ENCODE measurements around the gene GID8.

The GID8 gene

DNA sequence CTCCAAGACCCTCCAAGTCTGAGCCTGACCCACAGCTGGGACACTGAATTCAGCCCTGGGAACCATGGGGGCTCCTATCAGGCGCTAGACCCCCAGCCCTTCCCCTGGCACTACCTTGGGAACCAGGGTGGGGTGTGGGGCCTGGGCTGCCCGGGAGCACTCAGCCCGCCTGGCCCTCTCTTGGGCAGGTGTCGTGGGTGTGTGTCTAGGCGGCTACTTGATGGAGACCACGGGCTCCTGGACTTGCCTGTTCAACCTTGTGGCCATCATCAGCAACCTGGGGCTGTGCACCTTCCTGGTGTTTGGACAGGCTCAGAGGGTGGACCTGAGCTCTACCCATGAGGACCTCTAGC is 29.2 kb downstream of the GID8 start:
- H3K4me3 ChIP-seq (ENCODE audit: low read depth, low read length): no peak overlapping the region
- no peak for DNase-seq (ENCODE audit: low read depth)
- TF ChIP-seq, protein P1, sequence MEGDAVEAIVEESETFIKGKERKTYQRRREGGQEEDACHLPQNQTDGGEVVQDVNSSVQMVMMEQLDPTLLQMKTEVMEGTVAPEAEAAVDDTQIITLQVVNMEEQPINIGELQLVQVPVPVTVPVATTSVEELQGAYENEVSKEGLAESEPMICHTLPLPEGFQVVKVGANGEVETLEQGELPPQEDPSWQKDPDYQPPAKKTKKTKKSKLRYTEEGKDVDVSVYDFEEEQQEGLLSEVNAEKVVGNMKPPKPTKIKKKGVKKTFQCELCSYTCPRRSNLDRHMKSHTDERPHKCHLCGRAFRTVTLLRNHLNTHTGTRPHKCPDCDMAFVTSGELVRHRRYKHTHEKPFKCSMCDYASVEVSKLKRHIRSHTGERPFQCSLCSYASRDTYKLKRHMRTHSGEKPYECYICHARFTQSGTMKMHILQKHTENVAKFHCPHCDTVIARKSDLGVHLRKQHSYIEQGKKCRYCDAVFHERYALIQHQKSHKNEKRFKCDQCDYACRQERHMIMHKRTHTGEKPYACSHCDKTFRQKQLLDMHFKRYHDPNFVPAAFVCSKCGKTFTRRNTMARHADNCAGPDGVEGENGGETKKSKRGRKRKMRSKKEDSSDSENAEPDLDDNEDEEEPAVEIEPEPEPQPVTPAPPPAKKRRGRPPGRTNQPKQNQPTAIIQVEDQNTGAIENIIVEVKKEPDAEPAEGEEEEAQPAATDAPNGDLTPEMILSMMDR (conservative IDR thresholded peaks at IDR 0.05; ENCODE audit: low read depth, low read length): no peak

DNA sequence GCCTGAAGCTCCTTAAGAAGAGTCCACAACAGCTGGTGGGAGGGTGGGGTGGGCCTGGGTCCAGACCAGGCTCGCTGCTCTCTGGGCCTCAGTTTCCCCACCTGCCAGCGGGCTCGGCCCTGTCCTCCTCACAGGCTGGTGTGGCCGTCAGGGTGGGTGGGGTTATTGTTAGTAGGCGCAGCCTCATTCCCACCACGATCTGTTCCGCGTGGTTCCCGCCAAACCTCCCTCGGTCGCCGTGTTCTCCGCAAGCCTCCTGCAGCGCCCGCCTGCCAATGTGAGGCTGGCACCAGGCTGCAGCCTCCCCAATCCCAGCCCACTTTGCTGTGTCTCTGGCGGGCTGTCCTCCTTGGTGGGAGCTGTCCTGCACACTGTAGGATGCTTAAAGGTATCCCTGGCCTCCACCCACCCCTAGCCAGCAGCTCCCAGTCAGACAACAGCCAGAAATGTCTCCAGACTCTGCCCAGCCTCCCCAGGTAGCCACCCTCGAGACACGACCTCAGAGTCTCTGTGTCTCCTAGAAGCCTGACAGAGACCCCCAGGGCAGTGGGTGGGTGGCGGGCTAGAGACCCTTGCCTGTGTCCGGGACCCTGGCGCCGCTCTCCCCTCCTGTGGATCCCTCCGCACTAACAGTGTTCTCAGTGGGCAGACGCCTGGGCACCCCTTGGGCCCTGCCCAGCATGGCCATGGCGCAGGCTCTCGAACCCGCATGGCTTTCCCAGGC is 29.8 kb downstream of the GID8 start:
- no peak overlapping the region for H3K4me3 ChIP-seq (ENCODE audit: low read depth, low read length)
- DNase-seq (ENCODE audit: low read depth): no peak
- TF ChIP-seq, protein P1 (conservative IDR thresholded peaks at IDR 0.05; ENCODE audit: low read depth, low read length): no peak

DNA sequence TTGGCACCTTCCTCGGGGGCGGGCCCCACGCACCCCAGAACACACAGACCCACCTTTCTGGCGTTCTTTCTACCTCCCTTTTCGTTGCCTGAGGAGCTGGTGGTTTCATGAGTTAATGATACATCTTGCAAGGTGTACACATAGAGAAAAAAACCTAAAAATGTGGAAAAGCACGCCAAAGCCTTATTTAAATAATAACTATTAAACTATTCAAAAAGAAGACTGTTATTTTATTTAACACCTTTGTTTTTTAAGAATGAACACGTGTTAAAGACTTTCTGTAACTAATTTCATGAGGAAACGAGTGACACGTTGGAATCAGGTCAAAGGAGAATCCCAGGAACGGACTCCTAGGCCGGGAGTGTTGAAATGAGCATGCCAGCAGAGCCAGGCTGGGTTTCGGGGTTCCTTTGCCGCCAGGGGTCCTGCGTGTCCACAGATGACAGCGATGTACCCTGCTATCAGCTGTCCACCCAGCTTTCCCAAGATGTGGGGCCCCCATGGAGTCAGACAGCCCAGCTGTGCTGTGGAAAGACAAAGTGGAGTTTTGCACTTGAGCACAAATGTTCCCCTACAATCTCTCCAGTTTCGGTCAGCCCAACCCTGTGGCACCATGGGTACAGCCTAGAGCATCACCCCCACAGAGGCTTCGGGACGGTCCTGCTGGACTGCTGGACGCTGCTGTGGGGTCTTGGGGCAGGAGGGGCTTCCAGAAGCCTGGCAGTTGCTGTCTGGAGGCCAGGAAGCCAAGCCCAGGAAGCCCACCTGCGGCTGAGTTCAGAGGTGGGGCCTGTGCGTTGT is 30.6 kb downstream of the GID8 start:
- no peak for DNase-seq (ENCODE audit: low read depth)
- TF ChIP-seq, protein P1 (conservative IDR thresholded peaks at IDR 0.05; ENCODE audit: low read depth, low read length): no peak
- no peak overlapping the region for H3K4me3 ChIP-seq (ENCODE audit: low read depth, low read length)

DNA sequence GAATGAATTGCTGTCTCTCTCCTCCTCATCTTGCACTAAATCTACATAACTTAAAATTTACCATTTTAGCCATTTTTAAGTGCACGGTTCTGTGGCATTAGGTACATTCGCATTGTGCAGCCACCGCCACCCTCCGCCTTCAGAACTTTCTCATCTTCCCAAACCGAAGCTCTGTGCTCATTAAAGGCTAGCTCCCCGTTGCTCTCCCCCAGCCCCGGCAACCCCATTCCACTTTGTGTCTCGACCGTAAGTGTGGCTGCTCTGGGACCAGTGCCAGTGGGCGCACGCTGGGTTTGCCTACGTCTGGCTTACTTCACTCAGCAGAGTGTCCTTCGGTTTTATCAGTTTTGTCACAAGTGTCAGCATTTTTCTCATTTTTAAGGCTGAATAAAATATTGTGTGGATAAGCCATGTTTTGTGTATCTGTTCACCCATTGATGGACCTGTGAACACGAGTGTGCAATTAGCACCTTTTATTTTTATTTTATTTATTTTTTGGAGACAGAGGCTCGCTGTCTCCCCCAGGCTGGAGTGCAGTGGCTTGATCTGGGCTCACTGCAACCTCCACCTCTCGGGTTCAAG is 31.3 kb downstream of the GID8 start:
- H3K4me3 ChIP-seq (ENCODE audit: low read depth, low read length): no peak overlapping the region
- TF ChIP-seq, protein P1 (conservative IDR thresholded peaks at IDR 0.05; ENCODE audit: low read depth, low read length): no peak
- no peak for DNase-seq (ENCODE audit: low read depth)

DNA sequence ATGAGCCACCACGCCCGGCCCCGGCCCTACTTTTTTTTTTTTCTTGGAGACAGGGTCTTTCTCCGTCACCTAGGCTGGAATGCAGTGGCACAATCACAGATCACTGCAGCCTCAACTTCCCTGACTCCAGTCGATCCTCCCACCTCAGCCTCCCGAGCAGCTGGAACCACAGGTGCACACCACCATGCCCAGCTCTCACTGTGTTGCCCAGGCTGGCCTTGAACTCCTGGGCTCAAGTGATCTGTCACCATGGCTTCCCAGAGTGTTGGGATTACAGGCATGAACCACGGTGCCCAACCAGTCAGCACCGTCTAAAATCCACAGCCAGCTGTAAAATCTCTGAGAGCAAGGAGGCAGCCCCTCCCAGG is 32.0 kb downstream of the GID8 start:
- no peak for DNase-seq (ENCODE audit: low read depth)
- TF ChIP-seq, protein P1 (conservative IDR thresholded peaks at IDR 0.05; ENCODE audit: low read depth, low read length): no peak
- no peak overlapping the region for H3K4me3 ChIP-seq (ENCODE audit: low read depth, low read length)

DNA sequence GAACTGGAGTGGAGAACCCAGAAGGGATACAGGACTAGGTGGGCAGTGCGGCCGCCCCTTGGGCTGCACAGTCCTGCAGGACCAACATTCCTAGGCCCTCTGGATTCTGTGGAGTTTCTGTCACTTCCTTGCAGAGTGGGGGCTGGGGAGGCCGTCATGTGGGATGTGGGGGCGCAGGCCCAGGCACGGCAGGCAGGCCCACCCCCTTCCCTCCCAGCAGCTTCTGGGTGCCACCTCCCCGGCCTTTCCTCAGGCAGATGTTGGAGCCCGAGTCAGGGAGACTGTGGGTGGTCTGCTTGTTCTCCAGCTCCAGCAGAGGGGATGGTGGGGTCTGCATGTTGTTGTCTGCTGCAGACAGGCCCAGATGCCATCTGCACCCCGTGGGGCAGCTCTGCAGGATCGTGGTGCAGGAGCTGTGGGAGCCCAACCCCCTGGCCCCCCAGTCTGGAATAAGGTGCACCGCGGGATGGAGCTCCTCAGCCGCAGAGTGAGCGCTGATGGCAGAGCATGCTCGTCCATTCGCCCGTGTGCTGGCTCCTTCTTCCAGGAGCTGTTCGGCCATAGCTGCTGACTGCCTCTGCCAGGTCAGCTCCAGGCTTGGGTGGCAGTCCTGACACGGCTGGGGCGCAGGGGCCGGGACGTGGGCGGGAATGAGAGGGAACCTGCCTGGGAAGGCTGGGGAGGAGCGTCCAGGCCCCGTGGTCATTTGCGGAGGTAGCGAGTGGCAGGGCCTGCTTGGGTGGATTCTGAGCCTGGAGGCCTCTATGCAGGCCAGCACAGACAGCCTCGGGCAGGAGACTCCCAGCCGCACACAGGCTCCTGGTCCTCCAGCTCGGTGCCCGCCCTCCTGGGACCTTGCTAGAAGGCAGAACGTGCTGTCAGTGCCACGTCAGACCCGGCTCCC is 32.6 kb downstream of the GID8 start:
- TF ChIP-seq, protein P1 (conservative IDR thresholded peaks at IDR 0.05; ENCODE audit: low read depth, low read length): no peak
- DNase-seq (ENCODE audit: low read depth): no peak
- no peak overlapping the region for H3K4me3 ChIP-seq (ENCODE audit: low read depth, low read length)
